ENCODE results near the gene SHMT2. TPM values are rescaled to one million over a fixed set of nuclear protein-coding genes. Genes with fewer than 3 reads are reported as not detected.
A peak's percentile ranks its signal among the peaks of the same experiment; 100 is the strongest.

Gene SHMT2
- total RNA-seq, 1 donor from 2014 or later = 118 TPM

GRCh38 chr12:57225680-57226210 lies 3.8 kb upstream of the SHMT2 start:
- no peak overlapping the region for H3K4me3 ChIP-seq (ENCODE audit: low read depth, low read length)
- no peak for TF ChIP-seq CTCF (conservative IDR thresholded peaks at IDR 0.05; ENCODE audit: low read depth, low read length)
- no peak for DNase-seq (ENCODE audit: low read depth)

GRCh38 chr12:57226588-57227314 lies 2.8 kb upstream of the SHMT2 start:
- no peak overlapping the region for H3K4me3 ChIP-seq (ENCODE audit: low read depth, low read length)
- no peak for TF ChIP-seq CTCF (conservative IDR thresholded peaks at IDR 0.05; ENCODE audit: low read depth, low read length)
- DNase-seq (ENCODE audit: low read depth) = no peak

GRCh38 chr12:57227315-57228115 lies 2.0 kb upstream of the SHMT2 start:
- H3K4me3 ChIP-seq (ENCODE audit: low read depth, low read length) = no peak overlapping the region
- no peak for TF ChIP-seq CTCF (conservative IDR thresholded peaks at IDR 0.05; ENCODE audit: low read depth, low read length)
- DNase-seq (ENCODE audit: low read depth) = no peak

GRCh38 chr12:57229046-57229633 lies 371 bp upstream of the SHMT2 start:
- H3K4me3 ChIP-seq (ENCODE audit: low read depth, low read length) = peak overlapping the region; percentile 78
- no peak for TF ChIP-seq CTCF (conservative IDR thresholded peaks at IDR 0.05; ENCODE audit: low read depth, low read length)
- no peak for DNase-seq (ENCODE audit: low read depth)

- DNase-seq (ENCODE audit: low read depth) = no peak
- H3K4me3 ChIP-seq (ENCODE audit: low read depth, low read length) = peak overlapping the region; percentile 78
- no peak for TF ChIP-seq CTCF (conservative IDR thresholded peaks at IDR 0.05; ENCODE audit: low read depth, low read length)
Observed at GRCh38 chr12:57230381-57231155, 1.1 kb downstream of the SHMT2 start.

GRCh38 chr12:57231276-57232021 lies 1.9 kb downstream of the SHMT2 start:
- no peak overlapping the region for H3K4me3 ChIP-seq (ENCODE audit: low read depth, low read length)
- TF ChIP-seq CTCF (conservative IDR thresholded peaks at IDR 0.05; ENCODE audit: low read depth, low read length) = no peak

More at GRCh38 chr12:57231276-57232021, 1.9 kb downstream of the SHMT2 start:
- no peak for DNase-seq (ENCODE audit: low read depth)
